ENCODE measurements around the gene VPS13D. TPM values are rescaled to one million over a fixed set of nuclear protein-coding genes. Genes with fewer than 3 reads are reported as not detected.

The VPS13D gene
- total and polyA plus RNA-seq, 3 donors from 2014 or later = 51.9 to 125 (median 86.8) TPM

GRCh38 chr1:12448746-12449177 lies 218.9 kb downstream of the VPS13D start:
- peak overlapping the region; percentile 42 to 77 for H3K27ac ChIP-seq
- no peaks in the 10 kb centered on the region for H3K9me3 ChIP-seq
- WGBS, 2 donors = 33 to 49% methylated on average over 3 of the region's 3 CpGs
- no peaks in the 10 kb centered on the region for H3K27me3 ChIP-seq
- no peak for TF ChIP-seq CTCF (IDR thresholded peaks at IDR 0.05)
- TF ChIP-seq POLR2A (IDR thresholded peaks at IDR 0.05) = no peak
- H3K36me3 ChIP-seq (ENCODE audit: low read depth, missing control alignments) = no peaks in the 10 kb centered on the region
- intact Hi-C loops (cut with DNase I; ENCODE audit: low total_unique reads) = no loop called here
- H3K4me1 ChIP-seq = peaks cover 60% of the 10 kb centered on the region
- DNase-seq = peak; percentile 82
- no peak overlapping the region for H3K4me3 ChIP-seq

GRCh38 chr1:12450090-12450755 lies 220.4 kb downstream of the VPS13D start:
- TF ChIP-seq CTCF (IDR thresholded peaks at IDR 0.05) = no peak
- TF ChIP-seq POLR2A (IDR thresholded peaks at IDR 0.05) = no peak
- no peak for DNase-seq
- peaks cover 74% of the 10 kb centered on the region for H3K4me1 ChIP-seq
- intact Hi-C loops (cut with DNase I; ENCODE audit: low total_unique reads) = no loop called here
- H3K27me3 ChIP-seq = no peaks in the 10 kb centered on the region
- H3K36me3 ChIP-seq (ENCODE audit: low read depth, missing control alignments) = no peaks in the 10 kb centered on the region
- no peaks in the 10 kb centered on the region for H3K9me3 ChIP-seq
- peak overlapping the region; percentile 4 to 77 for H3K27ac ChIP-seq
- WGBS, 2 donors = 77 to 82% methylated on average over 10 of the region's 10 CpGs
- H3K4me3 ChIP-seq = no peak overlapping the region

GRCh38 chr1:12450756-12451559 lies 221.1 kb downstream of the VPS13D start:
- no peak for TF ChIP-seq CTCF (IDR thresholded peaks at IDR 0.05)
- no peak for TF ChIP-seq POLR2A (IDR thresholded peaks at IDR 0.05)
- Histone ChIP-seq H3K27ac (peak overlapping the region; percentile 4 to 77), H3K36me3 (ENCODE audit: low read depth, missing control alignments) (no peaks in the 10 kb centered on the region), H3K4me1 (peaks cover 74% of the 10 kb centered on the region), H3K9me3 (no peaks in the 10 kb centered on the region), H3K27me3 (no peaks in the 10 kb centered on the region), H3K4me3 (no peak overlapping the region)
- DNase-seq = no peak
- 68 to 78% methylated on average over 4 of the region's 4 CpGs for WGBS, 2 donors
- intact Hi-C loops (cut with DNase I; ENCODE audit: low total_unique reads) = no loop called here

- TF ChIP-seq CTCF (IDR thresholded peaks at IDR 0.05) (no peak), POLR2A (IDR thresholded peaks at IDR 0.05) (no peak)
- Histone ChIP-seq H3K9me3 (no peaks in the 10 kb centered on the region), H3K36me3 (ENCODE audit: low read depth, missing control alignments) (no peaks in the 10 kb centered on the region), H3K27ac (peak overlapping the region in 1 of 2 donors; percentile 77), H3K4me3 (no peak overlapping the region), H3K4me1 (peaks cover 74% of the 10 kb centered on the region), H3K27me3 (no peaks in the 10 kb centered on the region)
- 41 to 58% methylated on average over 3 of the region's 3 CpGs for WGBS, 2 donors
- DNase-seq = no peak
- intact Hi-C loops (cut with DNase I; ENCODE audit: low total_unique reads) = no loop called here
Measured at GRCh38 chr1:12451560-12451900, 221.7 kb downstream of the VPS13D start.

Measured in testis (tissue), 3 donors.